ENCODE data around the gene BRAT1.

Gene BRAT1

DNA sequence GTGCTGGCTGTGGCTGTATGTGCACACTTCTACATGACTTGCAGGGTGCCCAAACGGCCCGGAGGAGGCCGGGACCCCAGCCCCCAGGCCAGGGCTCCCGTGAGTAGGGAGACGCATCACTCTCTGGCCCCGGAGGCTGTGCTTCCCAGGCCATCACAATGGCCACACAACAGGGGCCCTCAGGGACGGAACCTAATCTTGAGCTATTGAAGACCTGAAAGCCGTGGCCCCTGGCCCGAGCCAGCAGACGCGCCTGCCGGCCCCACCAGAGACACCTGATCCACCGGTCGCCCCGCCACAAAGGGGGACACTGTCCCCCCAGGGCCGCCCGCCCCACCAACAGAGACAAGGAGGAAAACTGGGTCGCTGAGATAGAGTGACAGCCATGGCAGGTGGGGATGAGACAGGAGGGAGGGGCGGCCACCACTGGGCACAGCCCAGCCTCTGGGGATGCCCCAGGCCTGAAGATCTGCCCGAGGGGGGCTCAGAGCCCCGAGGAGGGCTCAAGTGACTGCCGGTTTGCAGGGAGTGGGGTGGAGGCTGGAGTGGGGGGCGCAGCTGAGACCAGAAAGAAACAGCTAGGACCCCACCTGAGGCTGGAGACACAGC lies 45.9 kb downstream of the BRAT1 start:
- DNase-seq = no peak

DNA sequence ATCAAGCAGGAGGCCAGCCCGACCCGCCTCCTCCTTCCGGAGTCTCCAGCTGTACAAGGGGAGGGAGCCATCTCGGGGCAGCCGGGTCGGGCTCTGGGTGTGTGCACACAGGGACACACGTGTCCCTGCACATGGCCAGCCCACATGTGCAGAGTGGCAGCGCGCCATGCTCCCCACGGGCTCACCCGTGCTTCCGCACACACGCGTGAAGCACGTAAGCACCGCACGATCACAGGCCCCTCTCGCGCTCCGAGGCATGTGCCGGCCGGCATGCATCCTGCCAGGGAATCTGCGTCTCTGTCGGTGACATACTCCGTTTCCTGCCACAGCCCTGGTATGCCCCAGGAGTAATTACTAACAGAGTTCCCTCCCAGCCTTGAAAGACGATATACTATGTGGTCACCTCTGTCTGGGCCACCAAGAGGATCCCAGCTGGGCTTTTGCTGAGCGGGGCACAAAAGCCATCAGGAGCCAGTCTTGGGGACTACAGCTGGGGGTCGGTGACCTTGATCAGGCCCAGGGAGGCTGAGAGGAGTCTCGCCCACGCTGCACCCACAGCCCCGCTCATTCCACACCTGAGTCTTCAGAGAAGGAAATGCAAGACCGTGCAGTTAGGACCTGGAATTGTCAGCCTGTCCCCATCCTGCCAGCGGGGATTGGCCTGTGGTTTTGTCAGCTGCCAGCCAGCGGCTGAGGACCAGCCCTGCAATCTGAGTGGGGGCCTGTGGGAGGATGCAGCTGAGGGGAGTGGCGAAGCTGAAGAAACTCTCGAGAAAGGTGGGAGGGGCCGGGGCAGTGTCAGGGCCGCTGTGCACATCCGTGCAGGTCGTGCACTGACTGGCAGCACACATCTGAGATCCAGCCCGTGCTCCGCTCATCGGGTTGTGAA lies 46.8 kb downstream of the BRAT1 start:
- DNase-seq = peak; percentile 79

DNA sequence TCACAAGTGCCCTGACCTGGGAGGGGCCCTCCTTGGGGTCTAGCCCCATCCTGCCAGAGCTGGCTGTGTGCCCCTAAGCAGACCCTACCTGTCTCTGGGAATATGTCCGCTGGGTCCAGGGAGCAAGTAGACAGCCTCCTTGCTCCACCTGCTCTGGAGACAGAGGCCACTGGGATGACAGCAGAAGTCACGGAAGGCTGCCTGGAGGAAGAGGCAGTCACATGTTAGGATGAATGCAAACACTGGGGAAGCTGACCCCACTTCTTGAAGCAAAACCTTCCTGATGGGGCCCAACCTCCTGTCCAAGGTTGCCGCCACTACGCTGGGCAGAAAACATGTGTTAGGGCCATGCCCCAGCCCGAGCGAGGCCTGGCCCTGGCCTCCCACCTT lies 47.4 kb downstream of the BRAT1 start:
- DNase-seq = no peak

DNA sequence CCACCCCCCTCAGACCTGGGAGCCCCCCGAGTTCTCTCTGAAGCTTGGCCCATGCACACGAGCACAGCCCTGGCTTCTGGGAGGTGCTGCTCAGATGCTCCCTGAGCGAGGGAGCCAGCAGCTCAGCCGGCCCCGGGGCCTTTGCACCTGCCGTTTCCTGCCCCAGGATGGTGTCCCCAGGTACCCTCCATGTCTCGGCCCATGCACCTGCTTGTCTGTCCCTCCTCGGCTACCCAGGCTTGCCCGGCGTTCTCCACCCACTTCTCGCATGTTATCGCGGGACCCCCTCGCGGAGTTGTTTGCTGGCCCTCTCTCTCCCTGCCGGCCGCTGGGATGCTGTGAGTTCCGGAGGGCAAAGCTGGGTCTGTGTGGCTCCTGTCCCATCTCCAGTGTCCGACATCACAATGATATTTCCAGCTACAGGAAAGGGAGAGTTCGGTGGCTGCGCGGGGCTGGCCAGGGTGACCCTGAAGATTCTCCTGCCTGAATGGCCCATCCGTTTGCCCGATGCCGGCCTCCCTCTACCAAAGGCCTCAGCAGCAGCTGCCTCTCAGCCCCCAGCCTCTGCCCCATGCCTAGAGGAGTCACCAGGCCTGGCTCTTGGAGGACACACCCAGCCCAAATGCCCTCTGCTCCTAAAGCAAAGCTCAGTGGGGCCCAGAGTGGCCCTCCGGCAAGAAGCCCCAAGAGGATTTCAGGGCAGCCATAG lies 48.0 kb downstream of the BRAT1 start:
- no peak for DNase-seq

DNA sequence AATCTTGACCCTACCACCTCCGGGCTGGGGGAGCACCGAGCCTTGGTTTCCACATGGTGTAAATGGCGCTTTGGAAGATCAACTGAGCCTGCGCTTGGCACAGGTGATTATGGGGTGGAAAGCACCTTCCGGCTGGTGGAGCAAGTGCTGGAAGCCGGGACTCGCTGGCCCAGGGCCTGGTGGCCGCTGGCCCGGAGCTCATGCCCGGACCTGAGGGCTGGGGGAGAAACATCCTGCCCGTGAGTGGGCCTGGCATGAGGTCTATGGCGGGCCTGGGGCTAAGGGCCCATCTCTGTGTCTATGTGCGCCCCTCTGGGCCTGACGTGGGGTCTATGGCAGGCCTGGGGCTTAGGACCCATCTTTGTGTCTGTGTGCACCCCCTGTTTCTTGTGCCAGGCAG lies 49.9 kb downstream of the BRAT1 start:
- DNase-seq = no peak

DNA sequence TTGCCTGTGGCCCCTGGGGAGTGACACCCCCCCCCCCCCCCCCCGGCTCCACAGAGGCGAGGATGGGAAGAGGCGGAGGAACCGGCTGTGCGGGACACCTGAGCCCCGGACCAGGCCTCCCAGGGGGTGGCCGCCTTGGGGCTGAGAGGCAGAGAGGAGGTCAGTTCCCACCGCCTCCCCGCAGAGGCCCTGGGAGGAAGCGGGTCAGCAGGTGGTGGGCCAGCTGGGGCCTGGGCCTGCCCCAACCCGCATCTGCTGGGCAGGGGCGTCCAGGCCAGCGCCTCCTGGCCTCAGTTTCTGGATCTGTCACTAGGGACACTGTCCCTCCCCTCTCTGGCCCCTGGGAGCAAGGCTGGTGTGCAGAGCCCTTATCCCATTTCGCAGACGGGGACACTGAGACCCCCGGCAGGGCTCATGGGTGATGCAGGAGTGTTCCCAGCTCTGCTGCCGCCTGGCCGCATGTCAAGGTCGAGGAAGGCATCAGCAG lies 50.4 kb downstream of the BRAT1 start:
- DNase-seq = no peak

DNA sequence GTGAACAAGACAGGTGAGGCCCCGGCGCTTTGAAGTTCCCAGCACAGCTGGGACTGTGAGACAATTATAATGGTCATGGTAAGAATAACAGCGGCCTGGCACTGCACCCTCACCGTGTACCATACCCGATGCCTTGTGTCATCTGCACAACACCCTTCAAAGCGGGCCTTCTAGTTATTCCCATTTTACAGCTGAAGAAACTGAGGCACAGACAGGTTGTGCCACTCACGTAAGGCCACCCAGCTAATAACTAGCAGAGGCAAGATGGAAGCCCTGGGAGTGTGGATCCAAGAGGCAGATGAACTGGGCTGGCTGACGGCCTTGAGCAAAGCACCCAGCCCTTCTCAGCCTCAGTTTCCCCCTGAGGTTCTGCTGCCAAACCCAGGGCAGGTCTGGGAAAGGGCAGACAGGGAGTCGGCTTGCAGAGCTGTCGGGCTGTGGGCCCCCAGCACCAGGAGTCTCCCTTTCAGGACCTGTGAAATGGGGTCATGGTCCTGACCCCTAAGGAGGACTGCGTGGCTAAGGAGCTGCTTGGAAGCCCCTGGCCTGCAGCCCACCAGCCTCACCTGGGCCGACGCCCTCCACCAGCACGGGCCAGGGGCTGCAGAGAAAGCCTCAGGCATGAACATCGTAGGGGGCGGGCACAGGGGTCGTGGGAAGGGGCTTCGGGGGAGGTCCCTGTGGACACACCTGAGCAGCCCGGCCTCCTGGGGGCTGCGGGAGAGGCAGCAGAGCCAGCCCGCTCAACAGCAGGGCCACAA lies 51.0 kb downstream of the BRAT1 start:
- no peak for DNase-seq

DNA sequence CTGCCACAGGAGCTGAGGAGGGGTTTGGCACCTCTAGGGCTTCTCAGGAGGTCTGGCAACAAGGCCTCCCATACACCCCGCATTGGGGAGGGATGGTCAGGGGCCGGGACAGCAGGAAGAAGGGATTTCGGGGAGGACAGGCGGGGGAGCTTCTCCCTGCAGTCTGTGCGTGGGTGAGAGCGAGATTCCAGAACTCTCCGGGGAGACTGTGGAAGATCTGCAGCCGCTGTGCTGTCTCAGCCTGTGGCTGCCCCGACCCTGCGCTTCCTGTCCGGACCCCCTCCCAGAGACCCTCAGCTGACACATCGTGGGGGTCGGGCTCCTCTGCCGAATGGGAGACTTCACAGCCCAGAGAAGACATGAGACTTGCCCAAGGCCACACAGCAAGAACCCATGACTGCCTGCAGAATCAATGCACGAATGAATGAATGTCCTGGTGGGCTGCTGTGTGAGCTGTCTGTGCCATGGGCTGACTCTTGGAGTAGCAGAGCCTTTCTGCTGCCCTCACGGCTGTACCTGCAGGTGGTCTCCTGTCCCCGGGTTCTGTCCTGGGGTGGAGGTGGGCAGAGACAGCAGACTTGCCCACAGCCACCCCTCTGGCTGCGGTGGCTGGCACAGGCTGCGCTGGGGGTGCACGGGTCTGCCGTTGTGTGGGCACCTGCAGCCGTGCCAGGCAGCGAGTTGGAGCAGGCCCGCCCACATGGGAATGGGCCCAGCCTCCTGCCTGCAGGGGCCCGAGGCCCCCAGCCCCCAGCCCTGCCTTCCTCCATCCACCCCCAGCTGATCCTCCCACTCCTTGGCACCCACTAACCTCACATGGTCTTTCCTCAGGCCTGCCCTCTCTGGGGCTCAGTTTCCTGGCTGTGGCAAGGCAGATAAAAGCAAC lies 52.0 kb downstream of the BRAT1 start:
- DNase-seq = no peak

DNA sequence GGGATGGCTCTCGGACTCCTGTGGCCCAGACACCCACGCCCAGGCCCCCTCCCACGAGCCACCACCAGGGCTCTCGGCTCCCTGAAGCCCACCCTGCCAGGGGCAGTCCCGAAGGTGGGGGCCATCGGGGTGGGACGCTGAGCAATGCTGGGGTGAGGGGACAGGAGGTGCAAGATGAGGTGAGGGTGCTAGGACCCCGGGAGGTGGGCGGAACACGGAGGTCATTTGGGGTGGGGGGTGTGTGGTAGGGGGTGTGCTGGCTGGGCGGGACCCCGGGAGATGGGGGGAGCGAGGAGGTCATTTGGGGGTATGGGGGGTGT lies 52.7 kb downstream of the BRAT1 start:
- no peak for DNase-seq

DNA sequence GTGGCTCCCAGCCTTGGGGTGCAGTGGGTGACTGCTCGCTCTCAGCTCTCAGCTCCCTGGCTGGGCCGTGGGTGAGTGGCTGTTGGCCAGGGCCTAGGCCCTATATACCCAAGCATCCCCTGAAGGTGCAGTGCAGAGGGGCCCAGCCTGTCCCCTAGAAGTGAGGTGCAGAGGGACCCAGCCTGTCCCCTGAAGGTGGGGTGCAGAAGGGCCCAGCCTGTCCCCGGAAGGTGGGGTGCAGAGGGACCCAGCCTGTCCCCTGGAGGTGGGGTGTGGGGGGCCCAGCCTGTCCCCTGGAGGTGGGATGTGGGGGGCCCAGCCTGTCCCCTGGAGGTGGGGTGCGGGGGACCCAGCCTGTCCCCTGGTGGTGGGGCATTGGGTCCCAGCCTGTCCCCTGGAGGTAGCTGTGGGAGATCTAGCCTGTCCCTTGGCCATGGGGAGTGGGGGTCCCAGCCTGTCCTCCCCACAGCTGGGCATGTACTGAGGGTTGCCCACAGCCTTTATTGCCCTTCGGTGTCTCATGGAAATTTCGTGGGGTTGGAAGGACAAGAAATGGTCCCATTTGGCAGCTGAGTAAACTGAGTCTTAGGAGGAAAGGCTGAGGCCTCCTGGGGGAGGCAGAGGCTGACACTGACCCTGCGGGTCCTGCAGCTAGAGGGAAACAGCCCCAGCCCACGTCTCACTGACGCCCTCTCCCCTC lies 53.2 kb downstream of the BRAT1 start:
- no peak for DNase-seq

DNA sequence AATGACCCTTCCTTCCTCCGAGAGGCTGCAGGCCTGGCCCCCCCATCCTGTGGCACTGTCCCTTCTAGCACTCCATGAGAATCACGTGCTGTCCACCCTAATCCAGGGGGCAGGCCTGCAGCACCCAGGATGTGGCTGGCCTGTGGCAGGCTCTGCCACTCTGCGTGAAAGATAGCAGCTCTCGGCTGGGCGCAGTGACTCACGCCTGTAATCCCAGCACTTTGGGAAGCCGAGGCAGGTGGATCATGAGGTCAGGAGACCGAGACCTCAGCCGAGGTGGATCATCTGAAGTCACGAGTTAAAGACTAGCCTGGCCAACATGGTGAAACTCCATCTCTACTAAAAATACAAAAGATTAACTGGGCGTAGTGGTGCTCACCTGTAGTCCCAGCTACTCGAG lies 54.6 kb downstream of the BRAT1 start:
- no peak for DNase-seq

DNA sequence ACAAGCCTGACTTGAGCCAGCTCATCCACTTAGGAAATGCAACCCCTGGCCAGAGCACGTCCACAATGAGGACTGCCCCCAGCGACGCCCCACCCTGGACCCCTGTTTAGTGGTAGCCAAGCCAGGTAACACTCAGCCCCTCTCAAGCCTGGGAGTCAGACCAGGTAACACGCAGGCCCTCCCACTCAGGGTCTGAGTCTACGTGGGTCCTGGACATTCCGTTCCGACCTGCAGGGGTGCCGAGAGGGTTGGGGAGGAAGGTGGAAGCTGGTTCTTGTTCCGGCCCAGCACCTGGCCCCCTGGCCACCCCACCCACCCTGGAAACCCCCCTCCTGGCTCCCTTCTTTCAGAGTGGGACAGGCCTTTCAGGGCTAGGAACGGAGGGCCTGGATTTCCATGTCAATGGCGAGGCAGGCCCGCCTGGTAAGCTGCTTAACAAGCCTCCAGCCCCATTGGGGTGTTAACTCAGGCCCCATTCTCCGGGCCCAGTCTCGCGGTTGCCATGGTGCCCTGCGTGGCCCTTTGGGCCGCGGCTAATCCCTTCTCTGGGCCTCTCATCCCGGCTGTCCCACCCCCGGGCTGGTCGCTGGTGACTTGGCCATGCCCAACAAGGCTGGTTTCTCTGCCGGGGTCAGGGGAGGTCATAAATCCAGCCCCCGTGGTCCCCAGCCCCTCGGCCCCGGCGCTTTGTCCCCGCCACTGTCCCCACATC lies 55.4 kb downstream of the BRAT1 start:
- DNase-seq = no peak

DNA sequence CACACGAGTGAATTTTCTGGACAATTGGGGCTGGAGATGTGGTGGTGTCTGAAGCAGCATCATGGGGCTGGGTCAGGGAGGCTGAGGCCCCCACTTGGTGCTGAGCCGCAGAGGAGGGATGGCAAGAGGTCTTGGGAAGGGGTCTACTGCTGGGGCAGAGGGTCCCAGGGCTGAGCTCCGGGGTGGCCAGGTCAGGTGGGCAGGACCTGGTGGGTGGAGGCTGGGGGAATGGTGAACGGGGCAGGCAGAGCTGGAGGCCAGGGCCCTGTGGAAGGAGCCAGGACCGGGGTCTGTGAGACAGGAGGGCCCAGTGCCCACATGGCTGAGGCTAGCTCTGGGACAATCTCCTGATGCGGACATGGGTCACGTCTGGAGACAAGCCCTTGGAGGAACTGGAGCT lies 56.1 kb downstream of the BRAT1 start:
- DNase-seq = no peak

DNA sequence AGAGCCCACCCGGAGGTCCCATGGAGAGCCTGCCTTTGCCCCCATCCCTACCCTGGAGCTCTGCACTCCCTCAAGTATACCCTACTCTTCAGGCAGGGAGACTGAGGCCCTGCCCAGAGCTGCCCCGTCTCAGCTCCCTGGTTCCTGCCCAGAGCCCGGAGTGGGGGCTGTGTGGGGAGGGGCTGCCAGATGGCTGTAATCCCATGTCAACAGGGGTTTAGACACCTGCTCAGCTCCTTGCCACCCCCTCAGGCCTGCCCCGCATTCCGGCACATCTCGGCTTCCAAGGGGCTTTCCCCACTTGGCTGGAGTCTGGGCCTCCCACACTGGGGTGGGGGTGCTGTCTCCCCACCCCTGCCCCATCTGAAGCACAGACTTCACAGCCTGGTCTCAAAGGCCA lies 56.6 kb downstream of the BRAT1 start:
- DNase-seq = no peak

DNA sequence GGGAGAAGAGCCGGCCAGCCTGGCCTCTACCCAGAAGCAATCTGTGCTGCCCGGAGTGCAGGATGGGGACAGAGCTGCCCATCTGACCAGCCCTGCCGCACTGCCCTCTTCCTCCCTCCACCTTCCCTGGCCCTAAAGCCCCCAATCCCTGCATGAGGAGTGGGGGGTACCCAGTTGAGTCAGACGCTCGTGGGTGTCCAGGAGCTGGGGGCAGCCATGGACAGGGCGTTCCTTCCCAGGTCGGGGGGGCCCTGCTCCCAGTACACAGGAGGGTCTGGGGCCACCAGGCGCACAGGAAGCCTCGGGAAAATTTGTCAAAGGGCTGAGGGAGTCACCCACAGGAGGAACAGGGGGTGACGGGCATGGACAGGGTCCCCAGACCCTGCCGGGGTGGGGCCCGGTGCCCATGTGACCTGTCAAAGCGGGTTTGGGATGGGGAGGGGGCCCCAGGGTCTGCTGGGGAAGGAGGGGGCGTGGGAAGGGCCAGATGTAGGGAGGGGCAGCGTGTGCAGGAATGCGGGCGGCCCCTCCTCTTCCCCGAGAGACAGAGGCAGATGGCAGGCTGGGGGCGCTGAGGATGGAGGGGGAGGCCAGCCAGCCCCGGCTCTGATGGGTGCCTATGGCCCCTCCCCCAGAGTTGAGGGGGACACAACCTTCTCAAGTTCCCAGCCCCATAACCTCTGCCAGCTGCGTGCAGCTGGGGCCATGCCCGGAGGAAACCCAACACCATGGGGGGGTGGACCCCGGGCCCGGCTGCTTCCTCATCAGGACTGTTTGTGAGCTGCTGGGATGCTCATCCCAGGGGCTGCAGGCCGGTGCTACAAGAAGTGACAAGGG lies 57.6 kb downstream of the BRAT1 start:
- peak; percentile 83 for DNase-seq

DNA sequence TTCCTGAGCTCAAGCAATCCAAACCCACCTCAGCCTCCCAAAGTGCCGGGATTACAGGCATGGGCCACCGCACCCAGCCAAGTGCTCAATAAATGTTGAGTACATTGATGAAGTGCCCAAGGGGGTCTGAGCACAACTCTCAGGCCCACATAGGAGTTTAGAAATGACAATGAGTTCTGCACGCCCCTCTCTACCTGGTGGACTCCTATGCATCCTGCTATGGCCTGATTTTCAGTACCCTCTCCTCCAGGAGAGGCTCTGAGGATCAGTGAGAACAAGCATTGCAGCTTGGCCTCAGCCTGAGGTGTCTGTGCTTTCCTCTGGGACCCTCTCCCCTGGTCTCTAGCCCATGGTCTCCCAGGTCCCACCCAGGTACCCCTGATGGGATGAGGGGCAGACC lies 58.3 kb downstream of the BRAT1 start:
- no peak for DNase-seq

DNA sequence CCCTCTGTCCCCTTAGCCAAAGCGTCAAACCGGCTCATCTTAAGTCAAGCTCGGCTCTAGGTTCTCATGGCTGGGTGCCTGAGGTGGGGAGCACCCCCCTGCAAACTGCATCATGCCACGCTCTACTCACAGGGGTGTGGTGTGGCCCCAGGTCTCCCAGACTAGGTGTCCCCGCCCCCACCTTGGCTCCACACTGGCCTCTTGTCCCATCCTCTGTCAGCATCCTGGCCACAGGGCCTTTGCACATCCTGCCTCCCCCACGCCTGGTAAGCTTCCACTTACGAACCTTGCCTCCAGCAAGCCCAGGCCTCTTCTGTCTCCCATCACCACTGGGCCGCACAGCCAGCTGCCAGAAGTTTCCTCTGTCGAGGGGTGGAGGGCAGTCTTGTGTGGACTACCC lies 58.9 kb downstream of the BRAT1 start:
- DNase-seq = peak; percentile 25

DNA sequence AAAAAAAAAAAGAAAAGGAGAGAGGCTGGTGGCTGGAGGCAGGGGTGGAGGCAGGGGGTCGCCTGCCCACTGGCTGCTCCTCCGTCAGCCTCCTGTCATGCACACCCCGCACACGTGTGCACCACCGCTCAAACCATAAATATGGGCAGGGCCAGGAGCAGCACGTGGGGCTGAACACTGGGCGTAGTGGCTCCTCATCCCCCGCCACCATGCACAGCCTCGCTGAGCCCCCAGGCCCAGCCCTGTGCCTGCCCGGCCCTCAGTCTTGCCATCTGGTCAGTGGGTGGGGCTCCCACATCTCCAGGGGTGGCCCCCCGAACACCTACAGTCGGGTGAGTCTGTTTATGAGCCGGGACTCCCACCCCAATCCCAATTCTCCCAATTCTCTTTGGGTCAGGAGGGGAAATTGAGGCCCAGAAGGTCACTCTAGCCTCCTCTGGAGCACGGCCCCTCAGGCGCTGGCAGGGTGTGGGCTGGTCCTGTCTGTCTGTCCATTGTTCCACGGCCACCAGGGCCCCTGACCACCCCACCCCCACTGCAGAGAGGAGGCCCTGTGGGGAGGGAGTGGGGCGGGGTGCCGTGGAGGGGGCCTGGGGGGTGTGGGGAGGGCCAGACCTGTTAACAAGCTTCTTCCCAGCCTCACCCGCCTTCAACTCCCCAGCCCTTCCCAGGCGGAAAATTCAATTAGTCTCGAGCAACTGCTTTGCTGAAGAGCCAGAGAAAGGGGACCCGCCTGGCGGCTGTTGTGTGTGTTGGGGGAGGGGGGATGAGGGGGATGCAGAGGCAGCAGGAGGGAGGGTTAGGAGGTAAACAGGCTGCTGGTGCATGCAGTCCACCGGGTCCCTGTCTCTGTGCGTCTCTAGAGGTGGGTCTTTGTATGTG lies 59.7 kb downstream of the BRAT1 start:
- DNase-seq = peak; percentile 72

Measured in left hindlimb (tissue), 1 donor.